Measurements from ENCODE around the gene DHH. TPM values are rescaled to one million over a fixed set of nuclear protein-coding genes. Genes with fewer than 3 reads are reported as not detected.

DHH gene
- total RNA-seq, 1 experiment from 2014 or later, result 0.39 TPM

DNA sequence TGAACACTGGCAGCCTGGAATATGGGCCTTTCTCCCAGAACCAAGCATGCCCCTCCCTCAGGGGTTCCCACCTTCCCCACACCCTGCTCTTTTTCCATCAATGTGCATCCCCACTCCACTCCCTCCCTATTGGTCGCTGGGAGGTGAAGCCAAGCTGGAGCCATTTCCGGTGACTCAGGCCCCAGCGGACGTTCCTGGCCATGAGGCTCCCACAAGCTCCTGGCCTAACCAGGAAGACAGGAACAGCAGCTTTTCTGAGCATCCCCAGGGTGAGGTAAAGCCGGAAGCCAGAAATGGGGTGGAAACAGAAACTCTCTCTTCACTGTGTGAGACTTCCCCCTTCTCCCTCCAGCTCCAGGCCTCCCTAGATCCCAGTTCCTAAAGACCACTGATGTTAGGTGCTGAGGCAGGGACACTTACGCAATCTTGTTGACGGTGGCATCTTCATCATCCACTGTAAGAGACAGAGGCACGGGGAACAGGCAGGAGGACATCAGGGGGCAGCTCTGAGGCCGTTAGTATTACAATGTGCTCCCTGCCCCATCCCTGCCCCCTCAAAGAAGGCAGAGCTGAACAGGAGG is 11.0 kb upstream of the DHH start:
- H3K9me3 ChIP-seq (ENCODE audit: low read depth, low read length, poor library complexity, severe bottlenecking), result no peaks in the 10 kb centered on the region
- no TSS peak for BruUV-seq (replicated peaks)
- H3K27ac ChIP-seq (ENCODE audit: low read depth, low read length, poor library complexity, severe bottlenecking), result no peak overlapping the region
- CTCF ChIA-PET, result no interaction called here
- DNase-seq (ENCODE audit: low spot score), result no peak
- intact Hi-C loops (cut with micrococcal nuclease; ENCODE audit: unreplicated experiment), result no loop called here
- no peak for TF ChIP-seq EZH2 (IDR thresholded peaks at IDR 0.05; ENCODE audit: borderline replicate concordance, low read depth, low read length, poor library complexity, severe bottlenecking)
- TF ChIP-seq, protein P1, sequence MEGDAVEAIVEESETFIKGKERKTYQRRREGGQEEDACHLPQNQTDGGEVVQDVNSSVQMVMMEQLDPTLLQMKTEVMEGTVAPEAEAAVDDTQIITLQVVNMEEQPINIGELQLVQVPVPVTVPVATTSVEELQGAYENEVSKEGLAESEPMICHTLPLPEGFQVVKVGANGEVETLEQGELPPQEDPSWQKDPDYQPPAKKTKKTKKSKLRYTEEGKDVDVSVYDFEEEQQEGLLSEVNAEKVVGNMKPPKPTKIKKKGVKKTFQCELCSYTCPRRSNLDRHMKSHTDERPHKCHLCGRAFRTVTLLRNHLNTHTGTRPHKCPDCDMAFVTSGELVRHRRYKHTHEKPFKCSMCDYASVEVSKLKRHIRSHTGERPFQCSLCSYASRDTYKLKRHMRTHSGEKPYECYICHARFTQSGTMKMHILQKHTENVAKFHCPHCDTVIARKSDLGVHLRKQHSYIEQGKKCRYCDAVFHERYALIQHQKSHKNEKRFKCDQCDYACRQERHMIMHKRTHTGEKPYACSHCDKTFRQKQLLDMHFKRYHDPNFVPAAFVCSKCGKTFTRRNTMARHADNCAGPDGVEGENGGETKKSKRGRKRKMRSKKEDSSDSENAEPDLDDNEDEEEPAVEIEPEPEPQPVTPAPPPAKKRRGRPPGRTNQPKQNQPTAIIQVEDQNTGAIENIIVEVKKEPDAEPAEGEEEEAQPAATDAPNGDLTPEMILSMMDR (conservative IDR thresholded peaks at IDR 0.05; ENCODE audit: low read depth, low read length), result no peak
- no peak overlapping the region for H3K4me3 ChIP-seq (ENCODE audit: low read depth, low read length, poor library complexity, severe bottlenecking)
- H3K27me3 ChIP-seq (replicated peaks; ENCODE audit: insufficient read depth, low read depth, low read length, poor library complexity), result no peaks in the 10 kb centered on the region
- H3K36me3 ChIP-seq (ENCODE audit: insufficient read depth, low read length, poor library complexity, severe bottlenecking), result peaks cover 33% of the 10 kb centered on the region
- POLR2A ChIA-PET (ENCODE audit: low non-redundant PET), result no interaction called here
- peaks cover 8% of the 10 kb centered on the region for H3K4me1 ChIP-seq (ENCODE audit: insufficient read depth, low read length, poor library complexity, severe bottlenecking)

DNA sequence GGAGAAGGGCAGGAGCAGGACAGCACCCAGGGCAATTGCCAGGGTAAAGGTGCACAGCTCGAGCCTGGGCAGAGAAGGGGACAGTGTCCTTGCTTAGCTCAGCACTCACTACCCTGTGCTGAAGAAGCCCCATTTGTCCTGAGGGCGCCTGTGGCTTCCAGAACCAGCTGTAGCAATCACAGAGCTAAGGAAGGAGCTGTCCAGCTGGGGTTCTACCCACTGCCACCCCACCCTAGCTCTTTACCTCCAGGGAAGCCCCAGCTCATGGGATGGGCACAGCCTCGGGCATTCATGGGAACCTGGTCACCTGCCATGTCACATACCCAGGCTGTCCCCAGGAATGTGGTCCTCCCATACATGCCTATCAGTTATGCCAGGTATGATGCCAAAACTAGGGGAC is 10.2 kb upstream of the DHH start:
- ChIA-PET POLR2A (ENCODE audit: low non-redundant PET) (no interaction called here), CTCF (interaction anchor here (0.7 kb wide), 1 partner anchor 13 kb away, joined by 3 read pairs; no protein-coding TSS in a partner anchor)
- no peak overlapping the region for H3K4me3 ChIP-seq (ENCODE audit: low read depth, low read length, poor library complexity, severe bottlenecking)
- intact Hi-C loops (cut with micrococcal nuclease; ENCODE audit: unreplicated experiment), result no loop called here
- H3K27ac ChIP-seq (ENCODE audit: low read depth, low read length, poor library complexity, severe bottlenecking), result no peak overlapping the region
- H3K36me3 ChIP-seq (ENCODE audit: insufficient read depth, low read length, poor library complexity, severe bottlenecking), result peaks cover 37% of the 10 kb centered on the region
- H3K9me3 ChIP-seq (ENCODE audit: low read depth, low read length, poor library complexity, severe bottlenecking), result no peaks in the 10 kb centered on the region
- no TSS peak for BruUV-seq (replicated peaks)
- no peak for DNase-seq (ENCODE audit: low spot score)
- no peaks in the 10 kb centered on the region for H3K27me3 ChIP-seq (replicated peaks; ENCODE audit: insufficient read depth, low read depth, low read length, poor library complexity)
- TF ChIP-seq, protein P1 (conservative IDR thresholded peaks at IDR 0.05; ENCODE audit: low read depth, low read length), result no peak
- TF ChIP-seq EZH2 (IDR thresholded peaks at IDR 0.05; ENCODE audit: borderline replicate concordance, low read depth, low read length, poor library complexity, severe bottlenecking), result no peak
- peaks cover 8% of the 10 kb centered on the region for H3K4me1 ChIP-seq (ENCODE audit: insufficient read depth, low read length, poor library complexity, severe bottlenecking)

DNA sequence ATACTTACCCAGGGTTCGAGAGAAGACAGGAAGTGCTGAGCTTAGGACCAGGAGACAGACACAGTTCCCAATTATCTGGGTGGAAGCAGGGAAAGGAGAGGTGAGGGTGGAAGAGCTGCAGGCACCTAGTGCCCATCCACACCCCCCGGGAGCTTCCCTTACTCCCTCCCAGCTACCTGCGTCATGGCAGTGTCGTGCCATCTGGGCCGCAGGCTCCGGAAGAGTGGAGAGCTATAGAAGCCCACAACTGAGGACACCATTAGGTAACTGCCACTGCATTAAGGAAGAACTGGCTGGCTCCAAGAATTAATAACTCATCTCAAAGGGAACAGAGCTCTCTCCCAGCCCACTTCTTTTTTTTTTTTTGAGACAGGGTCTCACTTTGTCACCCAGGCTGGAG is 5.8 kb upstream of the DHH start:
- Histone ChIP-seq H3K4me3 (ENCODE audit: low read depth, low read length, poor library complexity, severe bottlenecking) (no peak overlapping the region), H3K4me1 (ENCODE audit: insufficient read depth, low read length, poor library complexity, severe bottlenecking) (no peaks in the 10 kb centered on the region), H3K36me3 (ENCODE audit: insufficient read depth, low read length, poor library complexity, severe bottlenecking) (peaks cover 43% of the 10 kb centered on the region), H3K27ac (ENCODE audit: low read depth, low read length, poor library complexity, severe bottlenecking) (no peak overlapping the region), H3K9me3 (ENCODE audit: low read depth, low read length, poor library complexity, severe bottlenecking) (no peaks in the 10 kb centered on the region), H3K27me3 (replicated peaks; ENCODE audit: insufficient read depth, low read depth, low read length, poor library complexity) (peaks cover 2% of the 10 kb centered on the region)
- TF ChIP-seq, protein P1 (conservative IDR thresholded peaks at IDR 0.05; ENCODE audit: low read depth, low read length), result no peak
- TF ChIP-seq EZH2 (IDR thresholded peaks at IDR 0.05; ENCODE audit: borderline replicate concordance, low read depth, low read length, poor library complexity, severe bottlenecking), result no peak
- no TSS peak for BruUV-seq (replicated peaks)
- ChIA-PET POLR2A (ENCODE audit: low non-redundant PET) (no interaction called here), CTCF (interaction anchor here (0.7 to 1.2 kb wide), 2 partner anchors 12 to 13 kb away, joined by 3 to 13 read pairs; no protein-coding TSS in a partner anchor)
- intact Hi-C loops (cut with micrococcal nuclease; ENCODE audit: unreplicated experiment), result no loop called here
- DNase-seq (ENCODE audit: low spot score), result no peak

Data from A673 (cell line).